Fibroblast of upper back skin (primary cell): ENCODE measurements around the gene EMP3.
"Not testable (repeated sequence)": the region's sequence is repeated elsewhere in the genome, so short reads cannot be mapped to it uniquely, and the experiment has no call there.

Experiments
- DNase-seq: peaks from one replicate; pipeline ENCODE4 v3.0.0-alpha.2; 2013

Gene EMP3

GRCh38 chr19:48348737-48349136 is 23.4 kb downstream of the EMP3 start:
- no peak for DNase-seq

- no peak for DNase-seq
Observed at GRCh38 chr19:48350856-48351255, 25.5 kb downstream of the EMP3 start.

DNA sequence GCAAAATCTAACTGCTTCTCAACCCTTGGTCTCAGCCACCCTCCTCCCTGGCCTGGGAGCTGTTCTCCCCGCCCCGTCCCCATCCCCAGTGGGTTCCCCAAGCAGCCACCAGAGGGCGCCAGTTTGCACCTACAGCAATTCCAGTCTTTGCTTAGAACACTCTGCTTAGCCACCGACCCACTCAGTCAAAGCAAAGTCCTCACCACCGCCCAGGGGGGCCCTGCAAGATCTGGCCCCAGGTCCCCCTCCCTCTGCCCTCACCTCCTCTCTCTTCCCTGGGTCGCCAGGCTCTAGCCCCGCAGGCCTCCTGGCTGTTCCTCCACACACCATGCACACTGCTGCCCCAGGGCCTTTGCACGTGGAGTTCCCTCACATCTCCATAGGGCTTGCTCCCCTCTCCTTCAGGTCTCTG is 26.0 kb downstream of the EMP3 start:
- peak; percentile 49 for DNase-seq

DNA sequence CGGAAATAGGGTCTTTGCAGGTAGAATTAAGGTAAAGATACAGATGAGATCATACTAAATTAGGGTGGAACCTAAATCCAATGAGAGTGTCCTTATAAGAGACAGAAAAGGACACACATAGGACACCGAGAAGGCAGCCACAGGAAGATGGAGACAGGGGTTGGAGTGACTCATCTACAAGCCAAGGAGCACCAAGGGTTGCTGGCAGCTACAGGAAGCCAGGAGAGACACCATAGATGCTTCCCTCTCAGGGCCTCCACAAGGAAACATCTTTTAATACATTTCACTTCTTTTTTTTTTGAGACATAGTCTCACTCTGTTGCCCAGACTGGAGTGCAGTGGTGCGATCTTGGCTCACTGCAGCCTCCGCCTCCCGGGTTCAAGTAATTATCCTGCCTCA is 28.3 kb downstream of the EMP3 start:
- DNase-seq: no peak

DNA sequence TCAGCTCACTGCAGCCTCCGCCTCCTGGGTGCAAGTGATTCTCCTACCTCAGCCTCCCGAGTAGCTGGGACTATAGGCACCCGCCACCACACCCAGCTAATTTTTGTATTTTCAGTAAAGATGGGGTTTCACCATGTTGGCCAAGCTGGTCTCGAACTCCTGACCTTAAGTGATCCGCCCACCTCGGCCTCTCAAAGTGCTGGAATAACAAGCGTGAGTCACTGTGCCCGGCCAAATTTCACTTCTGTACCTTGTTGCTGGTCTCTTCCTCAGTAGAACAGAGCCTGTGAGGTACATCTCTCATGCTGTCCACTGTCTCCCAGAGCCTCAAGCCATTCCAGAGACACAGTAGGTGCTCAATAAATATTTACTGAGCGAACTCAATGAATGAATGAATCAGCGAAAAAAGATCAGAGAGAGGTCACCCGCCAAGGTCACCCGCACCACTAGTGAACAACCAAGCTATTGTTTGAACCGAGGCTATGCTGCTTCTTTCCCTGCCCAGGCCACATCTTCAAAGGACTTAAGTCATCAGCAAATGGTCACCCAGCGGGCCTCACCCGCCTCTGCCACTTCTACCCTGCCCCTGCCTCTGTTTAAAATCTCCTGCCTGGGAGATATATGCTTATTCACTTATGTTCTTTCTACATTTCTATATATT is 29.1 kb downstream of the EMP3 start:
- no peak for DNase-seq

DNA sequence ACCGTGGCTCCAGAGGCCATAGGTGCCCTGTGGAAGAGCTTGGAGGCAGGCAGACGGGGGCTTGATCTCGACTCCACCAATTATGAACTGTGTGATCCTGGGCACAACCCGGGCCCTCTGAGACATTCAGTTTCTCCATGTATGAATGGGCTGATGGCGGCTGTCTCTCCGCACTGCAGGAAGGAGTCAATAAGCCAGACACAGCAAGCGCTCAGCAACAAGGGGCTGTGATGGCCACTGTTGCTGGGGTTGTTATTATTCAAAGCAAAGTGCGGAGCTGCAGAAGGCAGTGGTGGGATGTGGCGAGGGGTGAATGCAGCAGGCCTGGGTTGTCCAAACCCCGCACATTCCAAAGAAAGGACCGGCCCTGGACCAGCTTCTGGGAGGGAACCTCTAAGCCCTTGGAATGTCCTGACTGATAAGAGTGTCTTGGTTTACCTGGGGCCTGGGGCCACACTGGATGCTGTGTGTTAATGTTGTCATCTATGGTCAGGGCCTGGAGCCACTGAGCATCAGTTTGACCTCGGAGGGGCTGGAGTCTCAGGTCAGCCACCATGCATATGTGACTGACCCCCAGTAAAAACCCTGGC is 30.1 kb downstream of the EMP3 start:
- no peak for DNase-seq

- DNase-seq: no peak
Observed at GRCh38 chr19:48359123-48359522, 33.8 kb downstream of the EMP3 start.

GRCh38 chr19:48361912-48362311 is 36.6 kb downstream of the EMP3 start:
- no peak for DNase-seq

GRCh38 chr19:48362716-48363499 is 37.6 kb downstream of the EMP3 start:
- peak; percentile 95 for DNase-seq

- DNase-seq: no peak
Observed at GRCh38 chr19:48363500-48363809, 38.1 kb downstream of the EMP3 start.

GRCh38 chr19:48363810-48364597 is 38.7 kb downstream of the EMP3 start, which contains the start of the genes SYNGR4 and TMEM143:
SYNGR4 (plus strand) TSS chr19:48364367; CDS start chr19:48365843, 1,476 bp downstream.
TMEM143 (minus strand) TSS chr19:48363940; CDS start chr19:48363920, 20 bp downstream.
- DNase-seq: peak; percentile 100

DNA sequence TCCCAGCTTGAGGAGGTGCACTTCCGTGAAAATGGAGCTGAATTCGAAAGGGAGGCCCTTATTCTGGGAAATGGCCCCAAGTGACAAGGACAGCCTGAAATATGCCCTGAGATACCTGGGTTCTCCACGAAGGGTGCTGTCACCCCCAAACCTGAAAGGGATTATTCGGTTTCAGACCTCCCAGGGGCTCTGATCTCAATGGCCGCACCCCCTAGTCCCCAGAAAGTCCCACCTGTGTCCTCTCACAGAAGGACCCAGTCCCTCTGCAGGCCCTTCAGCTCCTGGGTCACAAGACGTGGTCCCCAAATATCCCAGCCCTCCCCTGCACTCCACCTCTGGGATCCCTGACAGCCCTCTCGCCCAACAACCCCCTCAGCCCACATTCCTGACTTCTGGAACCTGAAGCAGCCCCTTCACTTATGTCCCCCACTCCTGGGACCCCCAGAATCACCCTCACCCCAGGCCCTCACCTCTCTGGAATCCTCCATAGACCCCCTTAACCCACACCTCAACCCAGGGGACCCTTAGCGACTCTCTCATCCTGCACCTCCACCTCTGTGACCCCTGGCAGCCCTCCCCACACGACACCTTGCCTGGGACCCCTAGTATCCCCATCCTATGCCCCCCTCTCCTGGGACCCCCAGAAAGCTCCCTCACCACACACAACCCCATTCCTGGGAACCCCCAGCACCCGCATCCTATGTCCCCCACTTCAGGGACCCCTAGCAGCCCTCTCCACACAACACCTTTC is 39.4 kb downstream of the EMP3 start:
- no peak for DNase-seq

GRCh38 chr19:48365602-48366001 is 40.2 kb downstream of the EMP3 start:
- DNase-seq: no peak

DNA sequence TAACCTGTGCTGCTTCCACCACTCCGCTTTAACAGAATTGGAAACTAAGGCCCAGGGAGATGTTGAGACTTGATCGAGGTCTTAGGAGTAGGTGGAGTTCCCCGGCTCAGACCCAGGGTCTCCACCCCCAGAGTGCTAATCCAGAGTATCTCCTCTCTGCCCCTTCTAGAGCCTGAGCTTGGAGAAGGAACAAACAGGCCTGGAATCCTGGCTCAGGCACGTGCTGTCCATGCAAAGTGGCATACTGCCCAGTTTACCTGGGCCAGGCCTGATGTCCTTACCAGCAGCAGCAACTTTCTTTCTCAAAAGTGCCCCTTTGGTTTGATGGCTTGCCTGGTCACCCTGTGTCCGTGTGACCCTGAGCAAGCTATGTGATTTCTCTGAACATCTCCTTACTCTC is 42.5 kb downstream of the EMP3 start:
- DNase-seq: no peak

- DNase-seq: no peak
Observed at GRCh38 chr19:48368936-48369335, 43.6 kb downstream of the EMP3 start.

DNA sequence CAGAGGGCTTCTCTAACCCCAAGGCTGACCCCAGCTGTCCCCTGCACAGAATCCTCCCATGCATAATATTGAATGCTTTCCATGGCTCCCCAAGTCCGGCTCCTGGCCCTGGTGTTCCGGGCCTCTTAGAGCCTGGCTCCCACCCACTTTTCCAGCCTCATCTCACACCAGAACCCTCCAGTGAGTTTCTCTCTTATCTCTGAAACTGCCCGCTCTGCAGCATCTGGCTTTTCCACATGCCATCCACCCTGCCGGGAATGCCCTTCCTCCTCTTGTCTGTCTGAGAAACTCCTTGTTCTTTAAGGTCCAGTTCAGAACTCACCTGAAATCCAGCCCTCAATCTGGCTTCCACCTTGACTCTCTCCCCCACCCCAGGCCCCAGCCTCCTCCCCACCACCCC is 45.6 kb downstream of the EMP3 start:
- no peak for DNase-seq

GRCh38 chr19:48371367-48371766 is 46.0 kb downstream of the EMP3 start:
- DNase-seq: no peak

DNA sequence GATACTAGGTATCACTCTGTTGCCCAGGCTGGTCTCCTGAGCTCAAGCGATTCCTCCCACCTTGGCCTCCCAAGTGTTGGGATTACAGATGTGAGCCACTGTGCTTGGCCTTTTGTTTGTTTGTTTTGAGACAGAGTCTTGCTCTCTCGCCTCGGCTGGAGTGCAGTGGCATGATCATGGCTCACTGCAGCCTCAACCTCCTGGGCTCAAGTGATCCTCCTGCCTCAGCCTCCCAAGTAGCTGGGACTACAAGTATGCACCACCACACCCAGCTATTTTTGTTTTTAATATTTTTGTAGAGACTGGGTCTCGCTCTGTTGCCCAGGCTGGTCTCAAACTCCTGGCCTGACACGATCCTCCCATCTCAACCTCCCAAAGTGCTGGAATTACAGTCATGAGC is 46.4 kb downstream of the EMP3 start:
- DNase-seq: not testable (repeated sequence)

DNA sequence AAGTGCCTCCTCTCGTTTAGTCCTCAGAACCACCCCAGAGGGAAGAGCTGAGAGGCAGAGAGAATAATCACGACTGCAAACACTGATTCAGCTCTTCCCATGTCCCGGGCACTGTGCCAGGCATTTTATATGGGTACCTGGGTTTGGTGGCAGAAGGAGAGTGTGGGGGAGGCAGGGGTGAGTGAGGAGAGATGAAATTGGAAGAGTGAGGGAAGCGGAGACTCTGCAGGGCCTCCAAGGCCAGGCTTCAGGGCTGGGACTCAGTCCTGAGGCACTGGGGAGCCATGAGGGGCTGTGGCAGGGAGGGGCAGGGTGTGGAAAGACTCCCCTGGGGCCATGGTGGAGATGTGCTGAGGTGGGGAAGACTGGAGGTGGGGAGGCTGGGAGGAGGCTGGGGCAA is 47.6 kb downstream of the EMP3 start:
- no peak for DNase-seq

DNA sequence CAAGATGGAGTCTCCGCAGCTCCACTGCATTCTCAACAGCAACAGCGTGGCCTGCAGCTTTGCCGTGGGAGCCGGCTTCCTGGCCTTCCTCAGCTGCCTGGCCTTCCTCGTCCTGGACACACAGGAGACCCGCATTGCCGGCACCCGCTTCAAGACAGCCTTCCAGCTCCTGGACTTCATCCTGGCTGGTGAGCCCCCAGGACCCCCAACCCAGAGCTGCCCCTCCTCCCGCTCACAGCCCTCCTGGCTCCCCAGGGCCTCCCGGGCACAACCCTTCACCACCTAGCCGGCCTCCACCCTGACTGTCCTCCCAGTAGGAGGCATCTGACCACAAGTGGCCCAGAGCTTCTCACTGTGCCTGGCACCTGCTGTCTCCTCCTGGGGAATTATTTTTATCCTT is 48.2 kb downstream of the EMP3 start:
- no peak for DNase-seq

DNA sequence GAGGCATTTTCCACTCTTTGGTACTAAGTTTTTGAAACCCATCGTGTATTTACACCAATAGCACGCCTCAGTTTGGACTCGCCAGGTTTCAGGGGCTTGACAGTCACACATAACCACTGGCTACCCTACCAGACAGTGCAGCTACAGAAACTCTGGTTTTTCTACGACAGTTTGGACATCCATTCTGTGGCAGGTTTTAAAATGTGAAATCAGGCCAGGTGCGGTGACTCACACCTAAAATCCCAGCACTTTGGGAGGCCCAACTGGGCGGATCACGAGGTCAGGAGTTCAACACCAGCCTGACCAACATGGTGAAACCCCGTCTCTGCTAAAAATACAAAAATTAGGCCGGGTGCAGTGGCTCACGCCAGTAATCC is 52.8 kb downstream of the EMP3 start:
- DNase-seq: no peak

DNA sequence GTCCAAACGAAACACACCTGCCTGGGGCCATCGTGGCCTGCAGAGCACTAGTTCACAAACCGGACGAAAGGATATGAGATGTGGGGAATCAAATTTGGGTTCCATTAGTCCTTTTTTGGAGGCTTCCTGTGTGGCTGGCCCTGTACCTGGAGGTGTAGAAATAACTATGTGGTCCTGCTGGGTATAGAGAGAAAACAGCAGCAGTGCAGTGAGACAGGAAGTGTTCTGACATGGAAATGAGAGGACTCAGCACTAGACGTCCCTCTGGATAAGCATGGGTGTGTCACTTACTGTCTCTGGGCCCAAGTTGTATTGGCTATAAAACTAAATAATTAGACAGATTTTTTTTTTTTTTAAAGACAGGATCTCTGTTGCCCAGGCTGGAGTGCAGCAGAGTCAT is 53.7 kb downstream of the EMP3 start:
- no peak for DNase-seq
